Neural crest cell (in vitro differentiated cells): ENCODE measurements around the gene CDC42BPA. TPM values are rescaled to one million over a fixed set of nuclear protein-coding genes. Genes with fewer than 3 reads are reported as not detected.

Source experiments
- DNase-seq: peaks from one replicate; pipeline ENCODE4 v3.0.0; 2021; ENCODE audit warnings: low read depth, mixed read lengths, low spot score
- H3K27ac Mint-ChIP-seq: one replicate; pipeline ENCODE4 v1.8.0; 2021; ENCODE audit warnings: mild to moderate bottlenecking, mixed read lengths; ENCODE audit not compliant: unreplicated experiment
- H3K27me3 Mint-ChIP-seq: 2 replicates; pipeline ENCODE4 v1.8.0; 2021; ENCODE audit warnings: low read depth, mild to moderate bottlenecking, mixed read lengths
- H3K36me3 Mint-ChIP-seq: 2 replicates; pipeline ENCODE4 v1.8.0; 2021; ENCODE audit warnings: low read depth, mild to moderate bottlenecking, mixed read lengths
- H3K4me1 Mint-ChIP-seq: 2 replicates; pipeline ENCODE4 v1.8.0; 2021; ENCODE audit warnings: mixed read lengths
- H3K4me3 Mint-ChIP-seq: one replicate; pipeline ENCODE4 v1.8.0; 2021; ENCODE audit warnings: mild to moderate bottlenecking, mixed read lengths
- H3K9me3 Mint-ChIP-seq: 2 replicates; pipeline ENCODE4 v1.8.0; 2021; ENCODE audit warnings: mixed read lengths
- CTCF ChIP-seq: fragments of 200-600 bp; sonication (generic); conservative IDR thresholded peaks from 2 replicates; pipeline ENCODE4 v1.5.0; 2021; ENCODE audit warnings: antibody characterized with exemption, mild to moderate bottlenecking
- total RNA-seq: library from RNA; stranded (reverse); gene quantifications from 2 replicates; pipeline ENCODE4 v1.2.1, GENCODE V29; 2021

Gene CDC42BPA
- total RNA-seq, 1 donor from 2014 or later, result 35.6 TPM

- H3K27me3 Mint-ChIP-seq, result no peaks in the 10 kb centered on the region
- DNase-seq, result no peak
- H3K4me1 Mint-ChIP-seq, result no peaks in the 10 kb centered on the region
- H3K36me3 Mint-ChIP-seq, result peaks cover 28% of the 10 kb centered on the region
- TF ChIP-seq CTCF, result no peak
- H3K27ac Mint-ChIP-seq, result no peak overlapping the region
- no peak overlapping the region for H3K4me3 Mint-ChIP-seq
- peaks cover 4% of the 10 kb centered on the region for H3K9me3 Mint-ChIP-seq
These were observed 274.5 kb downstream of the CDC42BPA start for GRCh38 chr1:227043755-227044154.

- no peak overlapping the region for H3K4me3 Mint-ChIP-seq
- DNase-seq, result no peak
- H3K36me3 Mint-ChIP-seq, result peaks cover 34% of the 10 kb centered on the region
- H3K27ac Mint-ChIP-seq, result no peak overlapping the region
- H3K27me3 Mint-ChIP-seq, result no peaks in the 10 kb centered on the region
- H3K4me1 Mint-ChIP-seq, result no peaks in the 10 kb centered on the region
- no peak for TF ChIP-seq CTCF
- peaks cover 9% of the 10 kb centered on the region for H3K9me3 Mint-ChIP-seq
These were observed 276.0 kb downstream of the CDC42BPA start for GRCh38 chr1:227042292-227042691.

- no peak for TF ChIP-seq CTCF
- H3K4me3 Mint-ChIP-seq, result no peak overlapping the region
- peaks cover 11% of the 10 kb centered on the region for H3K9me3 Mint-ChIP-seq
- no peak overlapping the region for H3K27ac Mint-ChIP-seq
- no peaks in the 10 kb centered on the region for H3K27me3 Mint-ChIP-seq
- DNase-seq, result no peak
- H3K36me3 Mint-ChIP-seq, result peaks cover 28% of the 10 kb centered on the region
- no peaks in the 10 kb centered on the region for H3K4me1 Mint-ChIP-seq
These were observed 279.9 kb downstream of the CDC42BPA start for GRCh38 chr1:227038401-227038800.

GRCh38 chr1:227037121-227037520 is 281.2 kb downstream of the CDC42BPA start:
- Mint-ChIP-seq H3K27me3 (no peaks in the 10 kb centered on the region), H3K4me1 (no peaks in the 10 kb centered on the region), H3K36me3 (peaks cover 28% of the 10 kb centered on the region), H3K27ac (no peak overlapping the region), H3K4me3 (no peak overlapping the region), H3K9me3 (peaks cover 11% of the 10 kb centered on the region)
- no peak for TF ChIP-seq CTCF
- no peak for DNase-seq

- H3K36me3 Mint-ChIP-seq, result peaks cover 25% of the 10 kb centered on the region
- H3K9me3 Mint-ChIP-seq, result peaks cover 11% of the 10 kb centered on the region
- H3K4me1 Mint-ChIP-seq, result no peaks in the 10 kb centered on the region
- no peak for TF ChIP-seq CTCF
- H3K27me3 Mint-ChIP-seq, result no peaks in the 10 kb centered on the region
- no peak overlapping the region for H3K27ac Mint-ChIP-seq
- DNase-seq, result no peak
- H3K4me3 Mint-ChIP-seq, result no peak overlapping the region
These were observed 283.0 kb downstream of the CDC42BPA start for GRCh38 chr1:227035316-227035715.

GRCh38 chr1:227033880-227034279 is 284.4 kb downstream of the CDC42BPA start:
- no peak overlapping the region for H3K4me3 Mint-ChIP-seq
- no peaks in the 10 kb centered on the region for H3K27me3 Mint-ChIP-seq
- peaks cover 19% of the 10 kb centered on the region for H3K36me3 Mint-ChIP-seq
- no peaks in the 10 kb centered on the region for H3K4me1 Mint-ChIP-seq
- H3K27ac Mint-ChIP-seq, result no peak overlapping the region
- H3K9me3 Mint-ChIP-seq, result peaks cover 7% of the 10 kb centered on the region
- TF ChIP-seq CTCF, result no peak
- no peak for DNase-seq
